ENCODE results near the gene TSNAXIP1. TPM values are rescaled to one million over a fixed set of nuclear protein-coding genes. Genes with fewer than 3 reads are reported as not detected.

The TSNAXIP1 gene
- total and polyA plus RNA-seq, 4 donors, result 0.09 to 1.5 (median 0.69) TPM

DNA sequence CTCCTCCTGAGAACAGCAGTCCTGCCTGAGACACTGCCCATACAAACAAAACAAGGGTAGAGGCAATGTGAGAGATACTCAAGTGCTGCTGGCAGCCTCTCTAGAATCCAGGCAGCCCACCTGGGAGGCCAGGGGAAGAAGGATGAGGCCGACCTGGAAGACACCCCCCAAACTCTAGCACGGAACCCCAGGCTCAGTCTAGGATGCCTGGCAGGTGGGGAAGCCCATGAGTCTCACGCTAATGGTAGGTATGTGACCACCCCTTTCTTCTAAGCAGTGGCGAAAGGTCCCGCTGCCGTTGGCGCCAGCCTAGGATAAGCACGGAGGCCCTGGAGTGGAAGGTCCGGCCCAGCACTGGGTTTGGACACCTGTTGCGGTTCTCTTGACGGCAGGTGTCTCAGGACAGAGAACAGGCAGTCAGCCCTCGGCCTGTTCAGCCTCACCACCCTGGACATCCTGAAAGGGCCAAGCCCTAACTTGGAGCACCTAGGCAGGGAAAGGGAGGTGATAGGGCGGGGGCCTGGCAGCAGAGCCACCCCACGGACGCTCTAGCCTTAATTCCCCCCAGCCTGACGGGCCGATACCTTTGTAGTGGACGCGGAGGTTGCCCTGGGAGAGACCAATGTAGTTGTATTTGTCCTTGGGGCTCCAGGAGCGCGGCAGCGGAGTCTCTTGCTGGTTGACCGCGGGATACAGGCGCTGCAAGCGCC, 816 bp upstream of the TSNAXIP1 start:
- TF ChIP-seq HNF4A (conservative IDR thresholded peaks at IDR 0.05) (no peak), RXRA (IDR thresholded peaks at IDR 0.05) (no peak), GABPA (IDR thresholded peaks at IDR 0.05 in 1 of 2, conservative IDR thresholded peaks at IDR 0.05 in 1 of 2) (no peak), JUND (IDR thresholded peaks at IDR 0.05) (no peak), TAF1 (conservative IDR thresholded peaks at IDR 0.05) (no peak), YY1 (IDR thresholded peaks at IDR 0.05) (no peak), FOXA2 (IDR thresholded peaks at IDR 0.05) (no peak), ATF3 (IDR thresholded peaks at IDR 0.05) (no peak), RAD21 (IDR thresholded peaks at IDR 0.05) (no peak), ZBTB33 (IDR thresholded peaks at IDR 0.05) (no peak), HNF4G (IDR thresholded peaks at IDR 0.05) (no peak), NR2F2 (IDR thresholded peaks at IDR 0.05) (no peak), SP1 (IDR thresholded peaks at IDR 0.05) (no peak), EGR1 (IDR thresholded peaks at IDR 0.05; ENCODE audit: low read depth in 2 of 2) (no peak), FOXA1 (IDR thresholded peaks at IDR 0.05) (no peak)
- TF ChIP-seq, protein P1, sequence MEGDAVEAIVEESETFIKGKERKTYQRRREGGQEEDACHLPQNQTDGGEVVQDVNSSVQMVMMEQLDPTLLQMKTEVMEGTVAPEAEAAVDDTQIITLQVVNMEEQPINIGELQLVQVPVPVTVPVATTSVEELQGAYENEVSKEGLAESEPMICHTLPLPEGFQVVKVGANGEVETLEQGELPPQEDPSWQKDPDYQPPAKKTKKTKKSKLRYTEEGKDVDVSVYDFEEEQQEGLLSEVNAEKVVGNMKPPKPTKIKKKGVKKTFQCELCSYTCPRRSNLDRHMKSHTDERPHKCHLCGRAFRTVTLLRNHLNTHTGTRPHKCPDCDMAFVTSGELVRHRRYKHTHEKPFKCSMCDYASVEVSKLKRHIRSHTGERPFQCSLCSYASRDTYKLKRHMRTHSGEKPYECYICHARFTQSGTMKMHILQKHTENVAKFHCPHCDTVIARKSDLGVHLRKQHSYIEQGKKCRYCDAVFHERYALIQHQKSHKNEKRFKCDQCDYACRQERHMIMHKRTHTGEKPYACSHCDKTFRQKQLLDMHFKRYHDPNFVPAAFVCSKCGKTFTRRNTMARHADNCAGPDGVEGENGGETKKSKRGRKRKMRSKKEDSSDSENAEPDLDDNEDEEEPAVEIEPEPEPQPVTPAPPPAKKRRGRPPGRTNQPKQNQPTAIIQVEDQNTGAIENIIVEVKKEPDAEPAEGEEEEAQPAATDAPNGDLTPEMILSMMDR (IDR thresholded peaks at IDR 0.05; ENCODE audit: low read depth, low read length, missing input control), result no peak
- TF ChIP-seq, protein P2, sequence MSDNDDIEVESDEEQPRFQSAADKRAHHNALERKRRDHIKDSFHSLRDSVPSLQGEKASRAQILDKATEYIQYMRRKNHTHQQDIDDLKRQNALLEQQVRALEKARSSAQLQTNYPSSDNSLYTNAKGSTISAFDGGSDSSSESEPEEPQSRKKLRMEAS (IDR thresholded peaks at IDR 0.05), result no peak
- TF ChIP-seq, protein P3, sequence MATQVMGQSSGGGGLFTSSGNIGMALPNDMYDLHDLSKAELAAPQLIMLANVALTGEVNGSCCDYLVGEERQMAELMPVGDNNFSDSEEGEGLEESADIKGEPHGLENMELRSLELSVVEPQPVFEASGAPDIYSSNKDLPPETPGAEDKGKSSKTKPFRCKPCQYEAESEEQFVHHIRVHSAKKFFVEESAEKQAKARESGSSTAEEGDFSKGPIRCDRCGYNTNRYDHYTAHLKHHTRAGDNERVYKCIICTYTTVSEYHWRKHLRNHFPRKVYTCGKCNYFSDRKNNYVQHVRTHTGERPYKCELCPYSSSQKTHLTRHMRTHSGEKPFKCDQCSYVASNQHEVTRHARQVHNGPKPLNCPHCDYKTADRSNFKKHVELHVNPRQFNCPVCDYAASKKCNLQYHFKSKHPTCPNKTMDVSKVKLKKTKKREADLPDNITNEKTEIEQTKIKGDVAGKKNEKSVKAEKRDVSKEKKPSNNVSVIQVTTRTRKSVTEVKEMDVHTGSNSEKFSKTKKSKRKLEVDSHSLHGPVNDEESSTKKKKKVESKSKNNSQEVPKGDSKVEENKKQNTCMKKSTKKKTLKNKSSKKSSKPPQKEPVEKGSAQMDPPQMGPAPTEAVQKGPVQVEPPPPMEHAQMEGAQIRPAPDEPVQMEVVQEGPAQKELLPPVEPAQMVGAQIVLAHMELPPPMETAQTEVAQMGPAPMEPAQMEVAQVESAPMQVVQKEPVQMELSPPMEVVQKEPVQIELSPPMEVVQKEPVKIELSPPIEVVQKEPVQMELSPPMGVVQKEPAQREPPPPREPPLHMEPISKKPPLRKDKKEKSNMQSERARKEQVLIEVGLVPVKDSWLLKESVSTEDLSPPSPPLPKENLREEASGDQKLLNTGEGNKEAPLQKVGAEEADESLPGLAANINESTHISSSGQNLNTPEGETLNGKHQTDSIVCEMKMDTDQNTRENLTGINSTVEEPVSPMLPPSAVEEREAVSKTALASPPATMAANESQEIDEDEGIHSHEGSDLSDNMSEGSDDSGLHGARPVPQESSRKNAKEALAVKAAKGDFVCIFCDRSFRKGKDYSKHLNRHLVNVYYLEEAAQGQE (IDR thresholded peaks at IDR 0.05), result no peak
- peaks cover 0 to 15% (median 7%) of the 10 kb centered on the region in 4 donors for H3K36me3 ChIP-seq (ENCODE audit: control insufficient read depth in 4 of 4, insufficient read depth in 3 of 4, low read depth in 1 of 4, low read length in 3 of 4)
- H3K4me1 ChIP-seq (ENCODE audit: control insufficient read depth in 4 of 4, insufficient read depth in 4 of 4, low read length in 3 of 4), result peaks cover 7 to 41% (median 35%) of the 10 kb centered on the region in 4 donors
- peak overlapping the region; percentile 73 to 88 for H3K27ac ChIP-seq (ENCODE audit: low read depth in 1 of 2, low read length in 2 of 2)
- H3K9me3 ChIP-seq (ENCODE audit: control insufficient read depth in 4 of 4, low read length in 3 of 4), result no peaks in the 10 kb centered on the region
- peak overlapping the region; percentile 83 to 97 (median 85) for H3K4me3 ChIP-seq (ENCODE audit: low read depth in 1 of 3, low read length in 3 of 3)
- DNase-seq (ENCODE audit: low spot score), result peak; percentile 43
- H3K9ac ChIP-seq (ENCODE audit: low read depth in 1 of 2, low read length in 2 of 2), result peak overlapping the region; percentile 71 to 89
- WGBS, result under 1% methylated on average over 26 of the region's 26 CpGs
- no peaks in the 10 kb centered on the region for H3K27me3 ChIP-seq (ENCODE audit: control insufficient read depth in 4 of 4, insufficient read depth in 4 of 4, low read length in 3 of 4)
